ENCODE results near the gene OSBP2. TPM values are rescaled to one million over a fixed set of nuclear protein-coding genes. Genes with fewer than 3 reads are reported as not detected.

The OSBP2 gene
- total and polyA plus RNA-seq, 8 donors = 1.9 to 3.3 (median 2.6) TPM

DNA sequence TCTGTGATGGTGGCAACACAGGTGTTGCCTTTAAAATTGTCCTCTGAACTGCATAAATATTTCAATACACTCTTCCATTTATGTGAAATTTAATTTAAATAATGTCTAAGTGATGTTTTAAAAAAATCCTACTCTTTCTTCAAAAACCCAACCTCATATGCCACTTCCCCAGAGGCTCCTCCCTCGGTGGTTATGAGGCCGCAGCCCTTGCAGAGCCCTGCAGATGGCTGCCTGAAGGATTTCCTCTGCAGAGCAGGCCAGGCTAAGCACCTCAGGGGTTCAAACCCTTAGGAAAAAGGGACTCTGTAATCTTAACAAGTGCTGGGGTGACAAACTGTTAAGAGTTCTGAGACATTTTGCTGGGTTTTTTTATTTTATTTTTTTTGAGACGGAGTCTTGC is 248.7 kb downstream of the OSBP2 start:
- FAIRE-seq (no peak), DNase-seq (no peak), ATAC-seq (no peak)
- peaks cover 4 to 76% (median 46%) of the 10 kb centered on the region in 3 donors for H3K36me3 ChIP-seq
- no peaks in the 10 kb centered on the region for H3K27me3 ChIP-seq
- H3K4me3 ChIP-seq = no peak overlapping the region
- no peak overlapping the region for H3K27ac ChIP-seq
- WGBS, 2 donors = 76 to 80% methylated on average over 3 of the region's 3 CpGs
- intact Hi-C loops (cut with DNase I) = loop anchor here in 1 of 3 donors (10.0 kb wide), 1 partner anchor 211 kb away; no protein-coding TSS in a partner anchor
- no peaks in the 10 kb centered on the region for H3K4me1 ChIP-seq
- TF ChIP-seq, protein P1, sequence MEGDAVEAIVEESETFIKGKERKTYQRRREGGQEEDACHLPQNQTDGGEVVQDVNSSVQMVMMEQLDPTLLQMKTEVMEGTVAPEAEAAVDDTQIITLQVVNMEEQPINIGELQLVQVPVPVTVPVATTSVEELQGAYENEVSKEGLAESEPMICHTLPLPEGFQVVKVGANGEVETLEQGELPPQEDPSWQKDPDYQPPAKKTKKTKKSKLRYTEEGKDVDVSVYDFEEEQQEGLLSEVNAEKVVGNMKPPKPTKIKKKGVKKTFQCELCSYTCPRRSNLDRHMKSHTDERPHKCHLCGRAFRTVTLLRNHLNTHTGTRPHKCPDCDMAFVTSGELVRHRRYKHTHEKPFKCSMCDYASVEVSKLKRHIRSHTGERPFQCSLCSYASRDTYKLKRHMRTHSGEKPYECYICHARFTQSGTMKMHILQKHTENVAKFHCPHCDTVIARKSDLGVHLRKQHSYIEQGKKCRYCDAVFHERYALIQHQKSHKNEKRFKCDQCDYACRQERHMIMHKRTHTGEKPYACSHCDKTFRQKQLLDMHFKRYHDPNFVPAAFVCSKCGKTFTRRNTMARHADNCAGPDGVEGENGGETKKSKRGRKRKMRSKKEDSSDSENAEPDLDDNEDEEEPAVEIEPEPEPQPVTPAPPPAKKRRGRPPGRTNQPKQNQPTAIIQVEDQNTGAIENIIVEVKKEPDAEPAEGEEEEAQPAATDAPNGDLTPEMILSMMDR (IDR thresholded peaks at IDR 0.05) = no peak
- no peaks in the 10 kb centered on the region for H3K9me3 ChIP-seq

DNA sequence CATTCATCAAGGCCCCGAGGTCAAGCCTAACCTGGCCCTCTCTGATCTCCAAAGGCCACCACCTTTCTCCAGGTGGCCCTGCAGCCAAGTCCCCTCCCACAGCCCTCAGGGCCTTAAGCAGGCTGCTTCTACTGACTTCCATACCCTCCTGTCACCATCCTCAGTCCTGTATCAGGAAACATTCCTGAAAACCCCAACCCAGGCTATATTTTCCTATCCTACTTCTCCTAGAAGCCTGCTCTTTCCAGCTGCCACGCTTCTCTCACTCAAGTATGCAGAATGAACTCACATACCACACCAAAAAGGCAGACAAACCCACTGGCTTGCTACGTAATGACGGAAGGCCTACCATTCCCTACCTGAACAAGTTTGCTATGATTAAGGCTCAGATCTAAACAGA is 250.3 kb downstream of the OSBP2 start:
- WGBS, 2 donors = 90 to 95% methylated on average over 4 of the region's 4 CpGs
- Histone ChIP-seq H3K36me3 (peaks cover 4 to 76% (median 43%) of the 10 kb centered on the region in 3 donors), H3K4me3 (no peak overlapping the region), H3K4me1 (no peaks in the 10 kb centered on the region), H3K9me3 (no peaks in the 10 kb centered on the region), H3K27me3 (no peaks in the 10 kb centered on the region), H3K27ac (no peak overlapping the region)
- ATAC-seq = no peak
- intact Hi-C loops (cut with DNase I) = loop anchor here in 2 of 3 donors (5.0 to 10.0 kb wide), 2 partner anchors 142 to 210 kb away; no protein-coding TSS in a partner anchor
- DNase-seq = no peak
- FAIRE-seq = no peak
- TF ChIP-seq, protein P1 (IDR thresholded peaks at IDR 0.05) = no peak

DNA sequence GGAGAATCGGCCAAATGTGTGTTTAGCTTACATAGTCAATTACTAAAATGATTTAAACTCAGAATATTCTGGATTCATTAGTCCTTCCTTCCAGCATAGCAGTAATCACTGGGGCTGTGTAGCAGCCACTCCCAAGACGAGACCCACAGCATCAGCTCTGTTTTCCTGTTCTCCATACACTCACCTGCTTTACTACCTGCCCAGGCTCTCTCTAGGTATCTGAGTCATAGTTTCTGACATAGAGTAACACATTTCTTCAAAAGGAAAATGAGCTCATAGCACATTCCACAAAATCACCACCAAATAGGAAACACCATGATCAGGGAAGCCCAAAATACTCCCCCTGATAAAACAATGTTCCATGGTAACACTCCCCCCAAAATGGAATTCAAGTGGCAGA is 251.0 kb downstream of the OSBP2 start:
- no peak overlapping the region for H3K4me3 ChIP-seq
- intact Hi-C loops (cut with DNase I) = loop anchor here in 2 of 3 donors (5.0 to 10.0 kb wide), 2 partner anchors 142 to 209 kb away; no protein-coding TSS in a partner anchor
- WGBS, 2 donors = 86 to 96% methylated on average over 2 of the region's 2 CpGs
- DNase-seq = no peak
- TF ChIP-seq, protein P1 (IDR thresholded peaks at IDR 0.05) = no peak
- no peaks in the 10 kb centered on the region for H3K27me3 ChIP-seq
- peaks cover 0 to 70% (median 43%) of the 10 kb centered on the region in 3 donors for H3K36me3 ChIP-seq
- H3K4me1 ChIP-seq = no peaks in the 10 kb centered on the region
- no peaks in the 10 kb centered on the region for H3K9me3 ChIP-seq
- no peak for FAIRE-seq
- H3K27ac ChIP-seq = no peak overlapping the region
- ATAC-seq = no peak

DNA sequence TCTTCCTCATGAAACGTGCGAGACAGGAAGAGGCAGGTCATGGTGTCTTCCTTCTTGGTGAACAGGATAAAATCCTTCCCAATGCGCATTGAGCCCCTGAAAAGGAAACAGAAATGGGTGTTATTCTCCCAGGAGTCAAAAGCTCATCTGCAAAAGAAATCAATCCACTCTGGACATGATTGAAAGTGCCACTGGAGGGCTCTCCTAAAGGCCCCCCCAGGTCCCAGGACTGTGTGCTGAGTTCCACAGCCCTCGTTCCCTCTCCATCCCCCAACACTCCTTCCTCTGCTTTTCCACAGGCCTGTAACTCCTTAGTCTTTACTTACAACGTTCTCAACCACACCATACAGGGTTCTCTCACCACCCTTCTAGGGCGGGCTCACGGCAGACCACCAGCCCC is 251.7 kb downstream of the OSBP2 start:
- DNase-seq (no peak), ATAC-seq (no peak), FAIRE-seq (no peak)
- Histone ChIP-seq H3K4me1 (no peaks in the 10 kb centered on the region), H3K4me3 (no peak overlapping the region), H3K36me3 (peaks cover 0 to 63% (median 37%) of the 10 kb centered on the region in 3 donors), H3K27me3 (no peaks in the 10 kb centered on the region), H3K9me3 (no peaks in the 10 kb centered on the region), H3K27ac (no peak overlapping the region)
- TF ChIP-seq, protein P1 (IDR thresholded peaks at IDR 0.05) = no peak
- WGBS, 2 donors = 70 to 78% methylated on average over 7 of the region's 7 CpGs
- intact Hi-C loops (cut with DNase I) = loop anchor here in 2 of 3 donors (5.0 to 10.0 kb wide), 2 partner anchors 141 to 208 kb away; no protein-coding TSS in a partner anchor

DNA sequence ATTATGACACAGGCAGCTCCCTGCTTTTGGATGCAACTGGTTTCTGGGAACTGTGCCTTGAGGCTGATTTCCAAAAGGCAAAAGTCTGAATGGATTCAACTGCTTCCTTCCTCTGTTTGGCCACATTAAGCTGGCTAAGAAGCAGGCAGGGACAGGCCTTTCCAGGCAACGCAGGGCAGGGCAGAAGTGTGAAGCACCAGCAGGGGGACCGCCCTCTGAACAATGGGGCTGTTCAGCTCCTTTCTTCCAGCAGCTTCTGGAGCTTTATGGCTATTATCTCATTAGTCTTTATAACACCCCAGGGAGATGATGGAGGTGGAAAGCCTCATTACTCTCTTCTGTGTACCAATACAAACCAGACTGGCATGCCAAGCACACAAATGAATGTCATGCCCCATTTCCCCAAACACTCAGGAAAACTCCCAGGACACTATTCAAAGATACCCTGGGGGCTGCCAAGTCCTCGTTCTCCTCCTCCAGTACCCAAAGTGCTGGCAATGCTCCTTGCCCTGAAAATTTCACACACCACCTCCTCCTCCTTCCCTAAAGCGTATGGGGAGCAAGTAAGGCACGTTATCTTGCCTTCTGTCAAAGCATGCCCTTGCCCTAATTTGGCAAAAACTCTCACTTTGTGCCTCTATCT is 252.6 kb downstream of the OSBP2 start:
- intact Hi-C loops (cut with DNase I) = loop anchor here in 2 of 3 donors (5.0 to 10.0 kb wide), 2 partner anchors 140 to 208 kb away; no protein-coding TSS in a partner anchor
- Histone ChIP-seq H3K9me3 (no peaks in the 10 kb centered on the region), H3K27me3 (no peaks in the 10 kb centered on the region), H3K36me3 (peaks cover 0 to 54% (median 27%) of the 10 kb centered on the region in 3 donors), H3K4me3 (no peak overlapping the region), H3K27ac (no peak overlapping the region), H3K4me1 (no peaks in the 10 kb centered on the region)
- TF ChIP-seq, protein P1 (IDR thresholded peaks at IDR 0.05) = no peak
- WGBS, 2 donors = 80 to 82% methylated on average over 5 of the region's 5 CpGs
- peak in 2 of 4 donors; percentile 30 to 62 for ATAC-seq
- FAIRE-seq = no peak
- DNase-seq = no peak

Measured in pancreas (tissue), 10 donors.